Stimulated activated CD4-positive, alpha-beta T cell treated with anti-CD3 and anti-CD28 coated beads, Interleukin-4, amount 100 ng/mL, for 1 hour (primary cell): Measurements from ENCODE around the gene FXYD5.
"Not testable (repeated sequence)": the region's sequence is repeated elsewhere in the genome, so short reads cannot be mapped to it uniquely, and the experiment has no call there.

ENCODE experiments used
- DNase-seq: peaks from one replicate; pipeline ENCODE4 v3.0.0-alpha.2; 2020

FXYD5 gene

DNA sequence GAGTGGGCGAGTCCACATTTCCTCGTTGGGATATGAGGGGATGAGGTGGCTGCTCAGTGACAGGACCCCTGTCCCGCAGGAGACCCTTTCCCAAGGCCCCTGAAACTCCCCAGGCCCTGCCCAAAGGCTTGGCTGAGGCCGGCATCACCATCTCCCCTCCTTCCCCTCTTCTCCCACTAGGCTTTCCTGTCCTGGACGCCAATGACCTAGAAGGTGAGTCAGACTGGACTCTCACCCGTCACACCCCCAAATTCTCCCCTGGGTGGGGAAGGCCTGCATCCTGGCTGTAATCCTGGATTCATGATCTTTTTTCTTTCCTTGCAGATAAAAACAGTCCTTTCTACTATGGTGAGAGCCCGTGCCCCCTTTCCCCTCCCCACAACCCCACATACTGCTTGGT lies 33.6 kb upstream of the FXYD5 start:
- no peak for DNase-seq

DNA sequence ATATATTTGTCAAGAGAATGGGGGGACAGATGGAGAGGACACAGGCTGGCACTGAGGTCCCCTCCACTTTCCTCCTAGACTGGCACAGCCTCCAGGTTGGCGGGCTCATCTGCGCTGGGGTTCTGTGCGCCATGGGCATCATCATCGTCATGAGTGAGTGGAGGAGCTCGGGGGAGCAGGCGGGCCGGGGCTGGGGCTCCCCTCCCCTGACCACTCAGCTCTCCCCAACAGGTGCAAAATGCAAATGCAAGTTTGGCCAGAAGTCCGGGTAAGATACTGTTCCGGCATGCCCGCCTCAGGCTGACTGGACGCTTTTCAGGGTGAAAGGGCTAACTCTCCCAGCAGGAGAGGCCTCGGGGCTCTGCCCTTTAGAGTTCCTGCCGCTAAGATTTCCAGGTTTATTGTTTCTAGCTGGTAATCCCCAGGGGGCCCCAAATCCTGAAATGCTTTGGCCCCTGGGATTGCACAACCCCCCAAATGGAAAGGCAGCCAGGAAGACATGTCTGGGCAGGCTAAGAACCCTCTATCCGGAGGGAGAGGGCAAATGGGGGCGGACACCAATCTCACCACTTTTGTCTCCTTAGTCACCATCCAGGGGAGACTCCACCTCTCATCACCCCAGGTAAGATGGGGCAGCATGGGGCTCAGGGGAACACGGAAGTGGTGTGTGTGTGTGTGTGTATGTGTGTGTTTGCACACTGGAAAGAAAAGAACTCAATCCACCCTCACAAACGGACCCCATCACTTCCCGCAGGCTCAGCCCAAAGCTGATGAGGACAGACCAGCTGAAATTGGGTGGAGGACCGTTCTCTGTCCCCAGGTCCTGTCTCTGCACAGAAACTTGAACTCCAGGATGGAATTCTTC lies 31.6 kb upstream of the FXYD5 start:
- no peak for DNase-seq

- DNase-seq, result no peak
Measured at GRCh38 chr19:35123573-35123972, 31.0 kb upstream of the FXYD5 start.

DNA sequence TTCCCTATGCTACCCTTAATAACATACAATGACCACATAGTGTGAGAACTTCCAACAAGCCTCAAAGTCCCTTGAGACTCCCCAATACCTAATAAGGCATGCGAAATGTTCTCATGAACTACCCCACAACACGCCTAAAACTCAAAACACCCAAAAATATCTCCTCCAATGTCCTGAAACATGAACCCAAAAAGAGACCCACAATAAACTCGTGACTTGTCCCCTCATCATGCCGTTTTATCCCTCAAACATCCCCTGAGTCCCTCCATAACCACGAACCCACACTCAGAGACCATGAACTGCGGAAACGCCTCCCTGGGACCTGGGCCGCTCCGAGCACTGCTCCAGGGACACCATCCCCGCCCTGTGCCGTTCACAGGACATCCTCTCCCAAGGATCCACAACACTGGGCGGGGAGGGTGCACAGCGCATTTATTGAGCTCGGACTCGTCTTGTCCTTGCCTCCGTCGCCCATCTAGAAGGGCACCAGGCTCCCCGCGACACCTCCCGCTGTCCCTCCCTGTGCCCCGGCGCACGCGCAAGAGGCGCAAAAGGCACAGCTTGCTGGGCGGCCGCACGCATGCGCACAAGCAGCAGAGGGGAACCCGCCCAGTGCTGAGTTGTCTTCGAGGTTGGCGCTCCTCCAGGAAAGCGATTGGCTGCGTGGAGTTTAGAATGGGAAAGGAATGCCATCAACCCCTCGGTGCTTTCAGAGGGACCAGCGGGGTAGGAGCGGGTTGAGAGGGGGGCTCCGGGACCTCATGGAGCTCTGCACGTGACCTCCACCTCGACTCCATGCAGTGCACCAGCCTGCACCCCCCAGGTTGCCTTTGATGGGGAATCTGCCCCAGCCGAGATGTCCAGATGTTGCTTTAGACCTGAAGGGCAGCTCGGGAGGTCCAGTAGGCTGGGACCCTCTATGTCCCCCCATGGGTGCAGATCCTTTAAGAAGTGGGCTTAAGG lies 30.2 kb upstream of the FXYD5 start:
- DNase-seq, result peak; percentile 88

DNA sequence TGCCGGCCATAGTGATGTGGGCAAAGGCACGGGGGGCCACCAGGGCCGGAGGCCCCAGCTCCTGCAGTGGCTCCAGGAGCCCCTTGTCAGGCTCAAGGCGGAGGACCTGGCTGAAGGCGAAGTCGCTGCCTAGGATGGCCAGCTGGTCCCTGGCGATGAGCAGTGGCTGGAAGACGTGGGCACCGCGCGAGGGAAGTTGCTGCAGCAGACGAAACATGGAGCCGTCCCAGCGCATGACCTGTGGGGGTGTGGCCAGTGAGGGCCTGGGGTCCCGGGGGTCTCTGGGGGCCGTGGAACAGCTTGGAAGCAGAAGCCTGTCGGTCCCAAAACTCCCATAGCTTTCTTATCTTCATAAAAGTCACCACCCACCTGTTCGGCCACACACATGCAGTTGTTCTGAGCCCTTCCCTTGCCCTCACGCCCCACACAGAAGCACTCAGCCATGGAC lies 29.2 kb upstream of the FXYD5 start:
- DNase-seq, result no peak

GRCh38 chr19:35125749-35126623 lies 28.5 kb upstream of the FXYD5 start:
- DNase-seq, result no peak

DNA sequence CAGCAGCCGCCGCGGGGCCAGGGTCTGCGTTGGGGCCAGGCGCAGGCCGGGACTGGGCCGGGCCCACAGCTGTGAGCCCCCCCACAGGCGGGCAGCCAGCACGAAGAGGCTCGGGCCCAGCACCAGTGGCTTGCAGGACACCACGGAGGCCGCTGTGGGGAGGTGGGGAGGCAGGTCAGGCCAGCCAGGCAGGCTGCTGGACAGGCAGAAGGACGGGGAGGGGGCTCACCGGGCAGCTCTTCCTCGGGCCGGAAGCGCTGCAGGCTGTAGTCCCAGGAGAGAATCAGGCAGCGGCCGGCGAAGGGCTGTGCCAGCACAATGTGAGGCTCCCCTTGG lies 27.9 kb upstream of the FXYD5 start:
- DNase-seq, result no peak

DNA sequence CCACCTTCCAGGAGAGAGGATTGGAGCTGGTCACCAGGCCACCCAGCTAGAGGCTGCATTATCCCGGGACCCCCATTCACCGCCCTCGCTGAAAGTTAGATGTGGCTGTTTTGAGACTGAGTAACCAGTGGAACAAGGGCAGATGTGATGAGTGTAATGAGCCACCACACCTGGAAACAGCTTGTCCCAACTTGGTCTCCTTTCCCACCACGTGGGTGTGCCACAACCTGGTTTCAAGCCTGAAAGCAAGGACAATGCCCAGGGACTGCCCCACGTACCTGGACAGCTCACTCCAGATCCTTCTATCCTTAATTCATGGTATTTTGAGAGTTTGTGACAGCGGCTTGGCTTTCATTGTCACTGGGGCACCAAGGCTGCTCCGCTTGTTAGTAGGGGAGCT lies 26.7 kb upstream of the FXYD5 start:
- no peak for DNase-seq

DNA sequence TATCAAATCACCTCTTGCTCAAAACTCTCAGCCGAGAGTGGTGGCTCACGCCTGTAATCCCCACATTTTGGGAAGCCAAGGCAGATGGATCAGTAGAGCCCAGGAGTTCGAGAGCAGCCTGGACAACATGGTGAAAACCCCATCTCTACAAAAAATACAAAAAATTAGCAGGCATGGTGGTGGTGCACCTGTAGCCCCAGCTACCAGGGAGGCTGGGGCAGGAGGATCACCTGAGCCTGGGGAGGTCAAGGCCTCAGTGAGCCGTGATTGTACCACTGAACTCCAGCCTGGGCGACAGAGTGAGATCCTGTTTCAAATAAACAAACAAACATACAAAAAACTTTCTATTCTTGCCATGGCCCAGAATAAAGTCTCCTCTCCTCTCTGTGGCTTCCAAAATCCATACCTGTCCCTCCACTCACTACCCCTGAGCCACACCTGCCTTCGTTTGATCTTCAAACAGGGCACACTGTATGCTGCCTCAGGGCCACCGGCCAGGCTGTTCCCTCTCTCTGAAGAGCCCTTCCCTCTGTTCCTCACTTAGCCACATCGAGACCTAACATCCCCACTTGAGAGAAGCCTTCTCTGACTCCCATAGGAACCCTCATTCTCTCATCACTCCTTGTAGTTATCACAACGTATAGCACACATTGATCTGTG lies 26.0 kb upstream of the FXYD5 start:
- DNase-seq, result no peak

DNA sequence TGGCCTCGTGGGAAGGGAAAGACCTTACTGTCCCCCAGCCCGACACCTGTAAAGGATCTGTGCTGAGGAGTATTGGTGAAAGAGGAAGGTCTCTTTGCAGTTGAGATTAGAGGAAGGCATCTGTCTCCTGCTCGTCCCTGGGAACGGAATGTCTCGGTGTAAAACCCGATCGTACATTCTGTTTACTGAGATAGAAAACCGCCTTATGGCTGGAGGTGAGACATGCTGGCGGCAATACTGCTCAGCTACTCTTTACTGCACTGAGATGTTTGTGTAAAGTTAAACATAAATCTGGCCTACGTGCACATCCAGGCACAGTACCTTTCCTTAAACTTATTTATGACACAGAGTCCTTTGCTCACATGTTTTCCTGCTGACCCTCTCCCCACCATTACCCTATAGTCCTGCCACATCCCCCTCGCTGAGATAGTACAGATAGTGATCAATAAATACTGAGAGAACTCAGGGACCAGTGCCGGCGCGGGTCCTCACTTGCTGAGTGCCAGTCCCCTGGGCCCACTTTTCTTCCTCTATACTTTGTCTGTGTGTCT lies 24.7 kb upstream of the FXYD5 start:
- not testable (repeated sequence) for DNase-seq

DNA sequence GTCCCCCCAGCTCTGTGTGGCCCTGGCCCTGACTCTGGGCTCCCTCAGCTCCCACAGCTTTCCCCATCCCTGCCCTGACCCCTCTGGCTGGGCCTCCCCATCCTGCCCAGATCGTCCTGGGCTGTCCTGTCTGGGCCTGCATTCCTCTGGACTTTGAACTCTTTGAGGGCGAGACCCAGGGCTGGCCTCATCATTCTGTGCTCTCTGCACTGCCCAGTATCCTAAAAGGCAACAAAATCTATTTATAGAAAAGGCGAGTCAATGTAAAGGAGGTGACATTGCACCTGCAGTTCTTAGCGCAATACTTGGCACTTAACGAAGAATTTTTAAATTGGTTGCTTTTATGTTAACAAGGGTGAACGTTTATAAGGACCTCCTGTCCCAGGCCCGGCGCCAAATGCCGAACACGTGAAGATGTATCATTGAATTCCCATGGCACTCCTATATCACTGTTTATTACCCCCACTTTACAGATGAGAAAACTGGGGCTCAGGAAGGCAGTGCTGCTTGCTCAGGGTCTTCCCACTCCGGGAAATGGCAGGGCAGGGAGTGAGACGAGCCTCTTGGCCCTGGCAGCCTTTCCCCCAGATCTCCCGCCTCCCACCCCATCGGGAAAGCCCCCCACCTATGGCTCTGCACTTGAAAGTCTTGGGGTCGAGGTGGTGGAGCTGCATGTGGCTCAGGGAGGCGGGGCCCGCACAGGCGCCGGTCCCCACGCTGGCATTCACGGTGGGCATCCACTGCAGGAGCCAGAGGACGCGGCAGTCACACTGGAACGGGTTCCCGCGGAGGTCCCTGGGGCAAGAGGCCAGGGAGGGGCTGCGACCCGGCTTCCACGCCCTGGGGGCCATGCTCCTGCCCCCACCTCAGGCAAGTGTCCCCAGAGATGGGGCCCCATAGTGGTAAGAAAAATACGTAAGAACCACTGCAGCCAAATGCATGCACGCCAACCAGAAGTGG lies 23.5 kb upstream of the FXYD5 start:
- no peak for DNase-seq

GRCh38 chr19:35132254-35132653 lies 22.3 kb upstream of the FXYD5 start:
- DNase-seq, result no peak

DNA sequence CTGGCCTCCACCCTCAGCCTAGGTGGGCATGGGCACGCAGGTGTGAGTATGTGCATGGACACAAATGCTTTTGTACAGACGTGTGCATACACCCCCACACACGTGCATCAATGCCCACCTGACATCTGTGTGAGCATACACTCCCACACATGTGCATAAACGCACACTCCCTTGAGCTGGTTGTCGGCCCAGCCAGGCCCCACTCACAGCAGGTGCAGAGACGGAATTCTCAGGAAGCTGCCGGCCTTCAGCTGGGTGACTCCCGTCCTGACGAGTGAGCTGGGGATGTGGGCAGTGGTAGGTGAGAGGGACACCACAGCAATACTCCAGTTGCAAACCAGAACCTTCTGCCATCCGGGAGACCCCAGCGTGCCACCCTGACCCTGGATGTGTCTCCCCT lies 20.7 kb upstream of the FXYD5 start:
- no peak for DNase-seq

- no peak for DNase-seq
Measured at GRCh38 chr19:35134601-35135242, 19.8 kb upstream of the FXYD5 start, which contains the start of gene LGI4. LGI4 (minus strand) TSS chr19:35135059; CDS start chr19:35134680, 379 bp downstream.

GRCh38 chr19:35135389-35135909 lies 19.1 kb upstream of the FXYD5 start:
- DNase-seq, result peak; percentile 69

DNA sequence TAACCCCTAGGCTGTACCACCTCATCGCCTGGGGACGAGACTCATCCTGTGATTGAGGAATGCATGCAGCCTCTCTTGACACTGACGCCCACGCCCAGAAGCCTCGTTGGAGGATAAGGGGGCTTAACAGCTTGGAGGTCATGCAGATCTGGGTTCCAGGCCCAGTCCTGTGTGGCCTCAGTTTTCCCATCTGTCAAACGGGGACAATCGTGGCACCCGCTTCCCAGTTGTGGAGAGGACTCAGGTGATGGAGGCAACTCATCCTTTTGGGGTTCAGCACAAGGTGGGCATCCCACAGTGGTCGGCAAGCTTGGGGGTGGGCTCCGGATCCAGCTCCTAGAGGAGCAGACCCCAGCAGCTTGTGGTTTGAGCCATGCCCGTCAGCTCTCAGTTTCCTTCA lies 18.3 kb upstream of the FXYD5 start:
- no peak for DNase-seq

GRCh38 chr19:35136977-35137702 lies 17.4 kb upstream of the FXYD5 start:
- no peak for DNase-seq

- DNase-seq, result no peak
Measured at GRCh38 chr19:35138305-35138892, 16.1 kb upstream of the FXYD5 start, which contains the start of gene FXYD1. FXYD1 (plus strand) TSS chr19:35138824; CDS start chr19:35140080, 1,256 bp downstream.
